Cardiac muscle cell (in vitro differentiated cells and primary cell): Measurements from ENCODE around the gene TNRC6B. TPM values are rescaled to one million over a fixed set of nuclear protein-coding genes. Genes with fewer than 3 reads are reported as not detected.

Source experiments
- DNase-seq, 2 donors: peaks; one replicate each; pipeline versions ENCODE4 v3.0.0 to v3.0.0-alpha.2; 2010 to 2017; ENCODE audit warnings: low read depth in 1 of 2, low spot score in 1 of 2
- H3K27ac ChIP-seq: fragments of 200-600 bp; sonication (generic); 2 replicates; pipeline ENCODE4 v1.5.1; 2016
- H3K27me3 ChIP-seq: fragments of 200-600 bp; sonication (generic); 2 replicates; pipeline ENCODE4 v1.6.0; 2016; ENCODE audit warnings: control low read depth
- H3K36me3 ChIP-seq: fragments of 200-600 bp; sonication (generic); 2 replicates; pipeline ENCODE4 v1.5.1; 2016; ENCODE audit warnings: control low read depth
- H3K4me1 ChIP-seq: fragments of 200-600 bp; sonication (generic); 2 replicates; pipeline ENCODE4 v1.8.1; 2017; ENCODE audit warnings: low read depth, mild to moderate bottlenecking, mixed run types
- H3K4me3 ChIP-seq: fragments of 200-600 bp; sonication (generic); 2 replicates; pipeline ENCODE4 v1.5.1; 2016; ENCODE audit warnings: mild to moderate bottlenecking
- H3K9me3 ChIP-seq: fragments of 200-600 bp; sonication (generic); 2 replicates; pipeline ENCODE4 v1.5.1; 2017; ENCODE audit warnings: low read depth, mild to moderate bottlenecking, control low read depth
- polyA plus RNA-seq: library from polyadenylated mRNA; unstranded; fragments of >200 nt; fragmentation: Nextera tagmentation; extraction: Ambion mirVana; gene quantifications from 2 replicates; pipeline ENCODE4 v1.2.1, GENCODE V29; 2016
- total RNA-seq: library from RNA; depleted of rRNA; stranded (reverse); fragments of >200 nt; gene quantifications from 2 replicates; pipeline ENCODE4 v1.2.3, GENCODE V29; 2016
- TF ChIP-seq, protein P1 (sequence below): IDR thresholded peaks from 2 replicates; pipeline ENCODE4 v1.5.1; 2012; ENCODE audit warnings: low read depth, mild to moderate bottlenecking, low read length

TNRC6B gene
- total and polyA plus RNA-seq, 2 experiments from 2014 or later, result 50.2 to 61.1 TPM

DNA sequence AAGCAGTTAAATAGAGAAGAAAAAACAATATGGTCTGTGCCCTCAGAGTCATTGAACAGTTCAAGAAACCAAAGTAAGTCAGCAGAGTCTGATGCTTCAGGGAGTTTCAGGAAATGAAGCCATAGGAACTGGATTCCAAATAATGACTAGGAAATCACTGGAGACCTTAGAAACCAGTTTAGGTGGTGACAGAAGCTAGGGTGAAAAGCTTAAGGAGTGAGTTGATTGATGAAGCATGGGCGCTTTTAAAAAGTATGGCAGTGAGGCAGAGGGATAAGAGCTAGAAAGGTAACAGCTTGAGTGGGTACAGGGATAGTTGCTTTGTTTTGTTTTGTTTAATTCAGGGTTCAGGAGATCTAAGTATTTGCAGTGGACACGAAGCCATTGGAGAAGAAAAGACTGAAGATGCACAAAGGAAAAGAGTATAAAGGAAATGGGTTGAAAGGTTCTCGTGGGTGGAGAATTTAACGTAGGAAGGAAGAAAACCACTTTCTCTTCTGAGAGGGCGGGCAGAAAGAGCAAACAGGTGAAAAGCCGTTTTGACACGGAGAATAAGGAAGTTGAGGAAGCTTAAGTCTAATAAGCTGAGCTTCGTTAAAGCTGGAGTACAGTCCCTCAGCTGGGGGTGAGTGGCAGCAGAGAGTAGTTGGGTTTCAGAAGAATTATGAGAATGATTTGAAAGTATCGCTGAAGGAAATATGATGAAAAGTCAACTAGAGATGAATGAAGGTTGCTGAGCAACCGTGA is 207.5 kb downstream of the TNRC6B start:
- Histone ChIP-seq H3K27me3 (no peaks in the 10 kb centered on the region), H3K27ac (no peak overlapping the region), H3K36me3 (no peaks in the 10 kb centered on the region), H3K9me3 (no peaks in the 10 kb centered on the region), H3K4me1 (no peaks in the 10 kb centered on the region), H3K4me3 (no peak overlapping the region)
- no peak for DNase-seq
- TF ChIP-seq, protein P1, sequence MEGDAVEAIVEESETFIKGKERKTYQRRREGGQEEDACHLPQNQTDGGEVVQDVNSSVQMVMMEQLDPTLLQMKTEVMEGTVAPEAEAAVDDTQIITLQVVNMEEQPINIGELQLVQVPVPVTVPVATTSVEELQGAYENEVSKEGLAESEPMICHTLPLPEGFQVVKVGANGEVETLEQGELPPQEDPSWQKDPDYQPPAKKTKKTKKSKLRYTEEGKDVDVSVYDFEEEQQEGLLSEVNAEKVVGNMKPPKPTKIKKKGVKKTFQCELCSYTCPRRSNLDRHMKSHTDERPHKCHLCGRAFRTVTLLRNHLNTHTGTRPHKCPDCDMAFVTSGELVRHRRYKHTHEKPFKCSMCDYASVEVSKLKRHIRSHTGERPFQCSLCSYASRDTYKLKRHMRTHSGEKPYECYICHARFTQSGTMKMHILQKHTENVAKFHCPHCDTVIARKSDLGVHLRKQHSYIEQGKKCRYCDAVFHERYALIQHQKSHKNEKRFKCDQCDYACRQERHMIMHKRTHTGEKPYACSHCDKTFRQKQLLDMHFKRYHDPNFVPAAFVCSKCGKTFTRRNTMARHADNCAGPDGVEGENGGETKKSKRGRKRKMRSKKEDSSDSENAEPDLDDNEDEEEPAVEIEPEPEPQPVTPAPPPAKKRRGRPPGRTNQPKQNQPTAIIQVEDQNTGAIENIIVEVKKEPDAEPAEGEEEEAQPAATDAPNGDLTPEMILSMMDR, result no peak

Other genes with a start within 250 kb of the TNRC6B start
- gene TMA7B, start 217.5 kb upstream of the TNRC6B start, total RNA-seq, result not detected in 2 replicates
- not detected in 2 replicates for gene TMA7B, start 217.5 kb upstream of the TNRC6B start, polyA plus RNA-seq
- gene FAM83F, start 183.0 kb upstream of the TNRC6B start, total RNA-seq, result 0.18 and 0.46 TPM in 2 replicates
- gene FAM83F, start 183.0 kb upstream of the TNRC6B start, polyA plus RNA-seq, result 0.06 TPM in 1 of 2 replicates, not detected in the other
- gene ADSL, start 168.6 kb downstream of the TNRC6B start, total RNA-seq, result 110 and 138 TPM in 2 replicates
- gene ADSL, start 168.6 kb downstream of the TNRC6B start, polyA plus RNA-seq, result 85.2 and 116 TPM in 2 replicates
- gene SGSM3, start 192.7 kb downstream of the TNRC6B start, total RNA-seq, result 85.2 and 96.0 TPM in 2 replicates
- 115 and 152 TPM in 2 replicates for gene SGSM3, start 192.7 kb downstream of the TNRC6B start, polyA plus RNA-seq